ENCODE results near the gene FCHO1. TPM values are rescaled to one million over a fixed set of nuclear protein-coding genes. Genes with fewer than 3 reads are reported as not detected.
"Not testable (repeated sequence)": the region's sequence is repeated elsewhere in the genome, so short reads cannot be mapped to it uniquely, and the experiment has no call there.

Gene FCHO1
- total RNA-seq, 2 donors from 2014 or later, result 3.9 to 9.2 TPM

DNA sequence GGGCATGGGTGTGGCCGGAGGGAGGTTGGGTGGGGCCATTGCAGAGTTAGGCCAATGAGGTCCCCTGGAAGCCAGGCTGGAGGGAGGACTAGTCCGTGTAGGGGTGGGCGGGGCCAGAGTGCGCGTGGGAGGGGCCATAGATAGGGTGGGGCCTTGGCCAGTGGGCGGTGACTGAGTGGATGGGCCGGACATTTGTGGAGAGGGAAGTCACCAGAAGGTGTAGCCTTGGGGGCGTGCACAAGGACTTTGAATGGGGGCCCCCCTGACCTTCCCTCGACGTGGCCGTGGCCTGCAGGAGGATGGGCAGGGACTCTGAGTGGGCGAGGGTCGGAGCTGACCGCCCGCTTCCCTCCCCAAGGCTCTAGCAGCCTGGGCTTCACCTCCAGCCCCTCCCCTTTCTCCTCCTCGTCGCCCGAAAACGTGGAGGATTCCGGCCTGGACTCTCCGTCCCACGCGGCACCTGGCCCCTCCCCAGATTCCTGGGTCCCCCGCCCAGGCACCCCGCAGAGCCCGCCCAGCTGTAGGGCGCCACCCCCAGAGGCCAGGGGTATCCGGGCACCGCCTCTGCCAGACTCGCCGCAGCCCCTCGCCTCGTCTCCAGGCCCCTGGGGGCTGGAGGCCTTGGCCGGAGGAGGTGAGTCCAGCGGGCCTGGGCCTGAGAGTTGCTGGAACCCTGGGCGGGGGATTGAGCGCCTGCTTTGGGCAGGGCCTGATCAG is 27.1 kb downstream of the FCHO1 start:
- peak overlapping the region; percentile 12 to 16 for H3K9ac ChIP-seq (ENCODE audit: low read depth in 2 of 2, low read length in 2 of 2)
- H3K9me3 ChIP-seq, result no peaks in the 10 kb centered on the region
- H3K27me3 ChIP-seq, result no peaks in the 10 kb centered on the region
- H3K27ac ChIP-seq, result no peak overlapping the region
- no peaks in the 10 kb centered on the region for H3K4me1 ChIP-seq
- TF ChIP-seq, protein P1, sequence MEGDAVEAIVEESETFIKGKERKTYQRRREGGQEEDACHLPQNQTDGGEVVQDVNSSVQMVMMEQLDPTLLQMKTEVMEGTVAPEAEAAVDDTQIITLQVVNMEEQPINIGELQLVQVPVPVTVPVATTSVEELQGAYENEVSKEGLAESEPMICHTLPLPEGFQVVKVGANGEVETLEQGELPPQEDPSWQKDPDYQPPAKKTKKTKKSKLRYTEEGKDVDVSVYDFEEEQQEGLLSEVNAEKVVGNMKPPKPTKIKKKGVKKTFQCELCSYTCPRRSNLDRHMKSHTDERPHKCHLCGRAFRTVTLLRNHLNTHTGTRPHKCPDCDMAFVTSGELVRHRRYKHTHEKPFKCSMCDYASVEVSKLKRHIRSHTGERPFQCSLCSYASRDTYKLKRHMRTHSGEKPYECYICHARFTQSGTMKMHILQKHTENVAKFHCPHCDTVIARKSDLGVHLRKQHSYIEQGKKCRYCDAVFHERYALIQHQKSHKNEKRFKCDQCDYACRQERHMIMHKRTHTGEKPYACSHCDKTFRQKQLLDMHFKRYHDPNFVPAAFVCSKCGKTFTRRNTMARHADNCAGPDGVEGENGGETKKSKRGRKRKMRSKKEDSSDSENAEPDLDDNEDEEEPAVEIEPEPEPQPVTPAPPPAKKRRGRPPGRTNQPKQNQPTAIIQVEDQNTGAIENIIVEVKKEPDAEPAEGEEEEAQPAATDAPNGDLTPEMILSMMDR (IDR thresholded peaks at IDR 0.05), result no peak
- DNase-seq, result peak; percentile 96
- intact Hi-C loops (cut with DNase I), result no loop called here
- no peaks in the 10 kb centered on the region for H3K36me3 ChIP-seq
- H3K4me3 ChIP-seq, result peak overlapping the region; percentile 24

DNA sequence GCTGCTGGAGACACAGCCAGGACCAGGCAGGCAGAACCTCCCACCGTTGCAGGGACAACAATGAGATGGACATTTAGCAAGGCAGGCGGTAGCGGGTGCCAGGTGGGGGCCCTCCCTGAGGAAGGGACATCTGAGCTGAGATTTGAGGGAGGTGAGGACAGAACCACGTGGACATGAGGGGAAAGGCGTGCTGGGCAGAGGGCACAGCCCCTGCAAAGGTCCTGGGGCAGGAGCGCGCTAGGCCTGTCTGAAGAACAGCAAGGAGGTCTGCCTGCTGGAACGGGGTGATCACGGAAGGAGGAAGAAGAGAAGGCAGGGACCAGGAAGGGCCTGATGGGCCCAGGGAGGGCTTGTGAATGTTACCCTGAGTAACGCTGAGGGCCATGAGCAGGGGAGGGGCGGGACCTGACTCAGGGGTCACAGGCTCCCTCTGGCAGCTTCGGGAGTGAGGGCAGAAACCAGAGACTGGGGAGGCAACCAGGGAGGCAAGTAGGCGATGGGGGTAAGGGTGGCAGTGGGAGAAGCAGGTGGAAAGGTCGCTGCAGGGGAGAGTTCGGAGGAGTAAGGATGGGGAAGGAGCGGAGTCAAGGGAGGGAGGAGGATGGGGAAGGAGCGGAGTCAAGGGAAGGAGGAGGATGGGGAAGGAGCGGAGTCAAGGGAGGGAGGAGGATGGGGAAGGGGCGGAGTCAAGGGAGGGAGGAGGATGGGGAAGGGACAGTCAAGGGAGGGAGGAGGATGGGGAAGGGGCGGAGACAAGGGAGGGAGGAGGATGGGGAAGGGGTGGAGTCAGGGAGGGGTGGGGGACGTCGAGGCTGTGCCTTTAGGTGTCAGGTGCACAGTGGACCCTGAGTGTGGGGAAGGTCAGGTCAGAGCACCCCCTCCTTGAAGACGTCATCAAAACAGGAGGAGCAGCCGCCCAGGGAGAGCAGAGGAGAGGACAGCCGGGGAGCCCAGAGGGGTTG is 28.0 kb downstream of the FCHO1 start:
- Histone ChIP-seq H3K4me1 (no peaks in the 10 kb centered on the region), H3K27me3 (no peaks in the 10 kb centered on the region), H3K36me3 (no peaks in the 10 kb centered on the region), H3K27ac (no peak overlapping the region), H3K9ac (ENCODE audit: low read depth in 2 of 2, low read length in 2 of 2) (peak overlapping the region in 1 of 2 donors; percentile 12), H3K4me3 (peak overlapping the region; percentile 24), H3K9me3 (no peaks in the 10 kb centered on the region)
- peak; percentile 76 for DNase-seq
- TF ChIP-seq, protein P1 (IDR thresholded peaks at IDR 0.05), result no peak
- intact Hi-C loops (cut with DNase I), result no loop called here

DNA sequence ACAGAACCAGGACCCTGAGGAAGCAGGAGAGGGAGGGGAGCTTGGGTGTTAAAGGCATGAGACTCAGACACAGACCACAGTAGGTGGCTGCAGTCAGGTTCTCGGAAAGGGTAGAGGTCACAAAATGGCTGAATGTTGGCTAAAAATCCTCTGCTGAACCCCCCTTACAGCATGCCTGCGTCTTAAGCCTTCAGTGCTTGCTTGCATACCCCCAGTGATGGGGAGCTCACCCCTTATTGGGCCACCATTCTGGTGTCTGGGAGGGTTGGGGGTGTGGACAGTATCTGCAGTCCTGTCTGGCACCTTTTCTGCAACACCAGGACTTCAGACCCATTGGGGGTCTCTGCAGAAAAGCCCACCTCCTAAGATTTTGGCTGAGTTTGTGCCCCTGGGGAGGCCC is 29.5 kb downstream of the FCHO1 start:
- H3K9me3 ChIP-seq, result no peaks in the 10 kb centered on the region
- H3K4me3 ChIP-seq, result no peak overlapping the region
- no peaks in the 10 kb centered on the region for H3K36me3 ChIP-seq
- H3K9ac ChIP-seq (ENCODE audit: low read depth in 2 of 2, low read length in 2 of 2), result no peak overlapping the region
- TF ChIP-seq, protein P1 (IDR thresholded peaks at IDR 0.05), result no peak
- H3K27me3 ChIP-seq, result no peaks in the 10 kb centered on the region
- H3K27ac ChIP-seq, result no peak overlapping the region
- no peak for DNase-seq
- H3K4me1 ChIP-seq, result no peaks in the 10 kb centered on the region
- intact Hi-C loops (cut with DNase I), result no loop called here

DNA sequence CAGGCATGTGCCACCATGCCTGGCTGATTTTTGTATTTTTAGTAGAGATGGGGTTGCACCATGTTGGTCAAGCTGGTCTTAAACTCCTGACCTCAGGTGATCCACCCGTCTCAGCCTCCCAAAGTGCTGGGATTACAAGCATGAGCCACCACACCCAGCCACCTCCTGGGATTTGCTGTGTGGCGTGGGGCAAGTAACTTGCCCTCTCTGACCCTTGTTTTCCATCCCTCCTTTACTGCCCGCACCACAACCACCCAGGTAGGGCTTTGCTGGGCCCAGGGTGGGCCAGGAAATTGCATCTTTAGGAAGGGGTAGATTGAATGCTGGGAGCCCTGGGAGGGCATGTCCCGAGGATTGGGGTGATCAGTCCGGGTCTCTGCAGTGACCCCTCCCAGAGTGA is 32.4 kb downstream of the FCHO1 start:
- intact Hi-C loops (cut with DNase I); H3K4me3 ChIP-seq; H3K27ac ChIP-seq; H3K36me3 ChIP-seq; H3K9me3 ChIP-seq; H3K9ac ChIP-seq (ENCODE audit: low read depth in 2 of 2, low read length in 2 of 2); H3K4me1 ChIP-seq; DNase-seq; H3K27me3 ChIP-seq: not testable (repeated sequence)

DNA sequence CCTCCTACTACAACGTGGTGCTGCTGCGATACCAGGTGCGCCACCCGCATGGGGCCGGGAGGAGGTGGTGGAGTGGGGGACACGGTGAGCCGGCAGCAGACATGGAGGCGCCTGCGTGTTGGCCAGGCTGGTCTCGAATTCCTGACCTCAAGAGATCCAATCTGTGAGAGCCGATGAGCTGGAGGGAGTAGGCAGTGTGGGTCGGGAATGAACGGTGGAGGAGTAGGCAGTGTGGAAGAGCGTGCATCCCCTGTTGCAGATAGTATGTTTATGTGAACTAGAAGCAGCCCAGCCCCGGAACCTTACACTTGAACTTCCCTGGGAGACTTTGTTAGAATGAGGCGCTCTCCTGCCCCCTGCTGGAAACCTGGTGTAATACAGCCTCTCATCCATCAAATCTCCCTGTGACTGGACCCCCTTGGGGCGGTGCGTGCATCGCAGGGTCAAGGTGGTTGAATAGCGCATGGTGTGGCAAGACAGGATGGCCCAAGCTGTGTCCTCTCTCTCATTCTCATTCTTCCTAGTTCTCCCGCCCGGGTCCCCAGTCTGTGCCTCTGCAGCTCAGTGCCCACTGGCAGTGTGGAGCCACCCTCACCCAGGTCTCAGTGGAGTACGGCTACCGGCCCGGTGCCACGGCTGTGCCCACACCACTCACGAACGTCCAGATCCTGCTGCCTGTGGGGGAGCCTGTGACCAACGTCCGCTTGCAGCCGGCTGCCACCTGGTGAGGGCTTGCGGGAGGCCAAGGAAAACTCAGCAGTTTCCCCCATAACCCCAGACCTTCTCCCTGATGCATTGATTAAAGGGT is 33.1 kb downstream of the FCHO1 start:
- Histone ChIP-seq H3K27me3 (no peaks in the 10 kb centered on the region), H3K9me3 (no peaks in the 10 kb centered on the region), H3K4me1 (no peaks in the 10 kb centered on the region), H3K27ac (no peak overlapping the region), H3K9ac (ENCODE audit: low read depth in 2 of 2, low read length in 2 of 2) (no peak overlapping the region), H3K4me3 (no peak overlapping the region), H3K36me3 (no peaks in the 10 kb centered on the region)
- TF ChIP-seq, protein P1 (IDR thresholded peaks at IDR 0.05), result peak; percentile 69
- peak; percentile 80 for DNase-seq
- intact Hi-C loops (cut with DNase I), result no loop called here

Measured in colonic mucosa (tissue), 4 donors.